ENCODE results near the gene SCMH1.

Gene SCMH1

DNA sequence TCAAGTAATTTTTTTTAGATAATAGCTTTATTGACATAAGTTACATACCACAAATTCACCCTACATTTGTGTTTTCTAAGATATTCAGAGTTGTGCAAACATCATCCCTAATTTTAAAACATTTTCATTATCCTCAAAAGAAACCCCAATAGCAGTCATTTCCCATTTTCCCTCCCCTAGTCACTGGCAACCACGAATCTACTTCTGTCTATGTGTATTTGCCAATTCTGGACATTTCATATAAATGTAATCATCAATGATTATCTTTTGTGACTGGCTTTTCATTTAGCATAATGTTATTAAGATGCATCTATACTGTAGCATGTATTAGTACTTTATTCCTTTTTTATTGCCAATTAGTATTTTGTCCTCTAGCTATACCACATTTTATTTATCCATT is 131.8 kb downstream of the SCMH1 start:
- TF ChIP-seq, protein P1, sequence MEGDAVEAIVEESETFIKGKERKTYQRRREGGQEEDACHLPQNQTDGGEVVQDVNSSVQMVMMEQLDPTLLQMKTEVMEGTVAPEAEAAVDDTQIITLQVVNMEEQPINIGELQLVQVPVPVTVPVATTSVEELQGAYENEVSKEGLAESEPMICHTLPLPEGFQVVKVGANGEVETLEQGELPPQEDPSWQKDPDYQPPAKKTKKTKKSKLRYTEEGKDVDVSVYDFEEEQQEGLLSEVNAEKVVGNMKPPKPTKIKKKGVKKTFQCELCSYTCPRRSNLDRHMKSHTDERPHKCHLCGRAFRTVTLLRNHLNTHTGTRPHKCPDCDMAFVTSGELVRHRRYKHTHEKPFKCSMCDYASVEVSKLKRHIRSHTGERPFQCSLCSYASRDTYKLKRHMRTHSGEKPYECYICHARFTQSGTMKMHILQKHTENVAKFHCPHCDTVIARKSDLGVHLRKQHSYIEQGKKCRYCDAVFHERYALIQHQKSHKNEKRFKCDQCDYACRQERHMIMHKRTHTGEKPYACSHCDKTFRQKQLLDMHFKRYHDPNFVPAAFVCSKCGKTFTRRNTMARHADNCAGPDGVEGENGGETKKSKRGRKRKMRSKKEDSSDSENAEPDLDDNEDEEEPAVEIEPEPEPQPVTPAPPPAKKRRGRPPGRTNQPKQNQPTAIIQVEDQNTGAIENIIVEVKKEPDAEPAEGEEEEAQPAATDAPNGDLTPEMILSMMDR (IDR thresholded peaks at IDR 0.05; ENCODE audit: borderline replicate concordance, control extremely low read depth, extremely low read depth, insufficient read depth, missing control alignments): no peak
- no peak for DNase-seq (ENCODE audit: low spot score)
- in situ Hi-C loops (cut with MboI; ENCODE audit: low sequenced_read_pairs, unreplicated experiment): no loop called here

DNA sequence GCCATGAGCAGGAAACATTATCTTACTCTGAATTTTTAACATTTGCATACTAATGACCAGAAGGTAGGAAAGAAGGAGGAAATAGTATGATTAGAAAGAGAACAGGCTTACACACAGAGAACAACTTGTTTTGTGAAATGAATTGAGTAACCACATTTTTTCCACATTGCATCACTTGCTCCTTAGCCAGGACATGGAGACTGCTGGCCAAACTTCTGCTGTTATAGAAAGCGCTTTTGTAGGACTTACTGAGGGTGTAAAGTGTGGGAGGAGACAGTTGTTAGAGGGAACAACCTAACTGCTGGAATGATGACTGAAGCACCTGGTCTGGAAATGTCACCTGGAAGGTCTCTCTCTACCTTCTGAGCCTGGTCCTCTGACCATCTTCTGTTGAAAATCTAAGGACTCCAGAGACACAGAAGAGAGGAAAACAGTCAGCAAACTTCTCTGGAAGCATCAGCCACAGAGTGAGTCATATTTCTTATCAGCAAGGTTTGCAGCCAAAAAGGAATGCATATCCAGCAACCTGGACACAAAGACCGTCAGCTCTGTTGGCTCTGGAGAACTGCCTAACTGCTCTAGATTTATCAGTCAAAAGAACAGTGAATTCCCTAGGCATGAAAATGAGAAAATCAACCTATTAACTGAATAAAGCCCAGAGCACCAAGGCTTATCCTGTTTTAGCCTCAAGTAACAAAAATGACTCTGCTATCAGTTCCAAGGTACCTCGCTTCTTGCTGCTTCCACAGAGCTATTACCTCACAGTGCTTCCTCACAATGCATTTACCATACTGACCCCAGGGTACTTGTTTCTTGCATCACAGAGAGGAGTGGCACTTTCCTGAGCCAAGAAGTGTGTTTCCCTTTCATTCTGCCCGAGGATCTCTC is 132.6 kb downstream of the SCMH1 start:
- TF ChIP-seq, protein P1 (IDR thresholded peaks at IDR 0.05; ENCODE audit: borderline replicate concordance, control extremely low read depth, extremely low read depth, insufficient read depth, missing control alignments): no peak
- no peak for DNase-seq (ENCODE audit: low spot score)
- in situ Hi-C loops (cut with MboI; ENCODE audit: low sequenced_read_pairs, unreplicated experiment): no loop called here

GRCh38 chr1:41108696-41109275 is 133.3 kb downstream of the SCMH1 start:
- in situ Hi-C loops (cut with MboI; ENCODE audit: low sequenced_read_pairs, unreplicated experiment): no loop called here
- DNase-seq (ENCODE audit: low spot score): no peak
- TF ChIP-seq, protein P1 (IDR thresholded peaks at IDR 0.05; ENCODE audit: borderline replicate concordance, control extremely low read depth, extremely low read depth, insufficient read depth, missing control alignments): no peak

DNA sequence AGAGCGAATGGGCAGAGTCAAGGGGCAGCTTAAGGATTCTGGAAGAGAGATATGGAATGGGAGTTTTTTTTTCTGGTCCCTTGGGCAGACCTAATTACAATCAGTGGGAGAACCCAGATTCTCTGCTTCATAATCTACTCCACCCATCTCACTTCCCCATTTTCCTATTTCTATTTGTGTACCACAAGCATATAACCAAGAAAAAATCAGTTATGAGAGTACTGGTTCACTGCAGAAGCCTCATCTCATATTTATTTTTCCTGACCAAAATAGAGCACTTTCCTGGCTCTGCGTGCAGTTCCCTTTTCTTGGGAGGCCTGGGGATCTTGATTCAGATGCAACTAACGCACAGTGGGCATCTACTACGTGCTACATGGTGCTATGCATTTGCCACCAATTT is 138.3 kb downstream of the SCMH1 start:
- TF ChIP-seq, protein P1 (IDR thresholded peaks at IDR 0.05; ENCODE audit: borderline replicate concordance, control extremely low read depth, extremely low read depth, insufficient read depth, missing control alignments): no peak
- in situ Hi-C loops (cut with MboI; ENCODE audit: low sequenced_read_pairs, unreplicated experiment): no loop called here
- DNase-seq (ENCODE audit: low spot score): no peak

- TF ChIP-seq, protein P1 (IDR thresholded peaks at IDR 0.05; ENCODE audit: borderline replicate concordance, control extremely low read depth, extremely low read depth, insufficient read depth, missing control alignments): no peak
- no peak for DNase-seq (ENCODE audit: low spot score)
- in situ Hi-C loops (cut with MboI; ENCODE audit: low sequenced_read_pairs, unreplicated experiment): no loop called here
Measured at GRCh38 chr1:41102653-41103052, 139.5 kb downstream of the SCMH1 start.

DNA sequence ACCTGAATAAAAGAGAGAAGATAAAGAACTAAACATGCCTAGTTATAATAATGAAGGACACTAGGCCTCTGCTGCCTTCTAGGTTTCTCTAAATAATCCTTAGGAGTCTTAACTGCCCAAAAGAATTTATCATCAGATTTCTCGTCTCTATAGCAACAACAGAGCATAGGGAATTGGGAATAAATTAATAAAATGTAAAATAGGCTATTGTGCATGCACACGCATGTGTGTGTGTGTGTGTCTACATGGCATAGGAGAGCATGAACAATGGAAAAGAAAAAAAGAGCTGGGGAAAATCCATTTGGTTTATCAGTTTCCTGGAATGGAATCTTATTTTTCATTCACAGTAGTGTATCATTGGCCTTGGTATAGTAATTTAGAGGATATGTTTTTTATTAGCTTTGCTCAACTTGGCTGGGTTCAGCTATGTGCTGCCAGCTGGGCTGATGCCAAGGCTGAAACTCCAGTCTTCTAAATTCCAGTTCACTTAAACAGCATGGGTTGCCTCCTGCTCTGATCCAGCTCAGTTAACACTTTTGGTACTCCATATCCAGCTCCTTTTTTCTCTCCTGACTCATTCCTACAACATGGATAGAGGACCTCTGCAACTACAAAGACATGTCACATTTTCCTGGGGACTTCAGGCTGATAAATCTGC is 140.0 kb downstream of the SCMH1 start:
- TF ChIP-seq, protein P1 (IDR thresholded peaks at IDR 0.05; ENCODE audit: borderline replicate concordance, control extremely low read depth, extremely low read depth, insufficient read depth, missing control alignments): no peak
- no peak for DNase-seq (ENCODE audit: low spot score)
- in situ Hi-C loops (cut with MboI; ENCODE audit: low sequenced_read_pairs, unreplicated experiment): no loop called here

Measured in GM13976 (cell line).